ENCODE data around the gene ITGA3.
A peak's percentile ranks its signal among the peaks of the same experiment; 100 is the strongest.

Gene ITGA3

GRCh38 chr17:50055426-50056216 lies at the start of gene ITGA3:
Gene ITGA3 (plus strand): TSS chr17:50056110. CDS start chr17:50056440, 330 bp downstream.
- DNase-seq (ENCODE audit: low spot score) = peak; percentile 73

- no peak for DNase-seq (ENCODE audit: low spot score)
These were observed 46.6 kb upstream of the ITGA3 start for GRCh38 chr17:50009282-50009681.

- DNase-seq (ENCODE audit: low spot score) = no peak
These were observed 42.8 kb upstream of the ITGA3 start for GRCh38 chr17:50013079-50013478.

- DNase-seq (ENCODE audit: low spot score) = no peak
These were observed 41.3 kb upstream of the ITGA3 start for GRCh38 chr17:50014471-50015088.

GRCh38 chr17:50015146-50015545 lies 40.8 kb upstream of the ITGA3 start:
- no peak for DNase-seq (ENCODE audit: low spot score)

GRCh38 chr17:50018909-50019308 lies 37.0 kb upstream of the ITGA3 start:
- DNase-seq (ENCODE audit: low spot score) = no peak

GRCh38 chr17:50020841-50021599 lies 34.9 kb upstream of the ITGA3 start:
- no peak for DNase-seq (ENCODE audit: low spot score)

GRCh38 chr17:50021681-50022370 lies 34.1 kb upstream of the ITGA3 start:
- no peak for DNase-seq (ENCODE audit: low spot score)

GRCh38 chr17:50022463-50023130 lies 33.3 kb upstream of the ITGA3 start:
- DNase-seq (ENCODE audit: low spot score) = no peak

GRCh38 chr17:50023520-50023919 lies 32.4 kb upstream of the ITGA3 start:
- DNase-seq (ENCODE audit: low spot score) = no peak

GRCh38 chr17:50024808-50025207 lies 31.1 kb upstream of the ITGA3 start:
- DNase-seq (ENCODE audit: low spot score) = no peak

- DNase-seq (ENCODE audit: low spot score) = no peak
These were observed 29.7 kb upstream of the ITGA3 start for GRCh38 chr17:50026046-50026675.

GRCh38 chr17:50026837-50027171 lies 29.1 kb upstream of the ITGA3 start:
- DNase-seq (ENCODE audit: low spot score) = peak; percentile 90

- no peak for DNase-seq (ENCODE audit: low spot score)
These were observed 28.6 kb upstream of the ITGA3 start for GRCh38 chr17:50027172-50027880.

GRCh38 chr17:50027881-50028735 lies 27.8 kb upstream of the ITGA3 start:
- no peak for DNase-seq (ENCODE audit: low spot score)

- DNase-seq (ENCODE audit: low spot score) = no peak
These were observed 27.2 kb upstream of the ITGA3 start for GRCh38 chr17:50028736-50029120.

GRCh38 chr17:50029185-50029584 lies 26.7 kb upstream of the ITGA3 start:
- DNase-seq (ENCODE audit: low spot score) = no peak

- DNase-seq (ENCODE audit: low spot score) = no peak
These were observed 22.6 kb upstream of the ITGA3 start for GRCh38 chr17:50033316-50033715.

GRCh38 chr17:50034498-50035364 lies 21.2 kb upstream of the ITGA3 start:
- DNase-seq (ENCODE audit: low spot score) = no peak
